PC-3 (cell line): ENCODE results near the gene WDR83. TPM values are rescaled to one million over a fixed set of nuclear protein-coding genes. Genes with fewer than 3 reads are reported as not detected.

Experiments used
- ATAC-seq: fragments of 200-7000 bp; cut with Tn5 transposase; 2 replicates; pipeline ENCODE4 v1.9.1; 2020; ENCODE audit warnings: mild to moderate bottlenecking, moderate library complexity
- BruUV-seq: library from RNA; stranded (reverse); fragments of 400-500 nt; replicated peaks from 2 replicates; lab custom pipeline; 2021; lab: Mats Ljungman, UMichigan
- CTCF ChIA-PET: fragments of 300-600 bp; sonication (Branson Sonifier 250); formaldehyde crosslinking; loops from one replicate; lab custom pipeline; 2022; ENCODE audit warnings: antibody characterized with exemption; lab: Charles Lee
- POLR2A ChIA-PET: fragments of 300-600 bp; sonication (Branson Sonifier 250); formaldehyde crosslinking; loops from one replicate; lab custom pipeline; 2022; ENCODE audit warnings: antibody characterized with exemption; ENCODE audit not compliant: unreplicated experiment; lab: Charles Lee
- DNase-seq: peaks from one replicate; pipeline ENCODE4 v3.0.0-alpha.2; 2015
- H2AFZ ChIP-seq: fragments of 300-600 bp; sonication (generic); 2 replicates; pipeline ENCODE4 v1.6.0; 2016; ENCODE audit warnings: antibody characterized with exemption, low read length
- H3F3A ChIP-seq: fragments of 300-600 bp; sonication (generic); one replicate; pipeline ENCODE4 v1.6.0; 2017; ENCODE audit warnings: antibody characterized with exemption, low read length, control low read depth, mild to moderate bottlenecking; ENCODE audit not compliant: unreplicated experiment
- H3K27ac ChIP-seq: fragments of 300-600 bp; sonication (generic); 2 replicates; pipeline ENCODE4 v1.5.1; 2016; ENCODE audit warnings: mild to moderate bottlenecking, low read length
- H3K27me3 ChIP-seq: fragments of 300-600 bp; sonication (generic); 2 replicates; pipeline ENCODE4 v1.6.1; 2016; ENCODE audit warnings: low read length, mixed read lengths
- H3K36me3 ChIP-seq: fragments of 300-600 bp; sonication (generic); 2 replicates; pipeline ENCODE4 v1.6.1; 2016; ENCODE audit warnings: low read depth, mixed run types, low read length, mixed read lengths
- H3K4me1 ChIP-seq: fragments of 300-600 bp; sonication (generic); 2 replicates; pipeline ENCODE4 v1.5.1; 2016; ENCODE audit warnings: low read length; ENCODE audit not compliant: insufficient read depth
- H3K4me2 ChIP-seq: fragments of 300-600 bp; sonication (generic); 2 replicates; pipeline ENCODE4 v1.6.0; 2016; ENCODE audit warnings: low read length
- H3K4me3 ChIP-seq: fragments of 300-600 bp; sonication (generic); 2 replicates; pipeline ENCODE4 v1.5.1; 2016; ENCODE audit warnings: mild to moderate bottlenecking, low read length, mixed read lengths
- H3K79me2 ChIP-seq: fragments of 300-600 bp; sonication (generic); 2 replicates; pipeline ENCODE4 v1.6.1; 2017; ENCODE audit warnings: low read length, mixed read lengths
- H3K9ac ChIP-seq: fragments of 300-600 bp; sonication (generic); 2 replicates; pipeline ENCODE4 v1.6.0; 2016; ENCODE audit warnings: mild to moderate bottlenecking, low read length
- H3K9me2 ChIP-seq: fragments of 300-600 bp; sonication (generic); replicated peaks from 2 replicates; pipeline ENCODE4 v1.6.1; 2016; ENCODE audit warnings: mixed run types, low read length, mixed read lengths
- H3K9me3 ChIP-seq: fragments of 300-600 bp; sonication (generic); 2 replicates; pipeline ENCODE4 v1.6.1; 2016; ENCODE audit warnings: low read length, mixed read lengths
- H4K20me1 ChIP-seq: fragments of 300-600 bp; sonication (generic); 2 replicates; pipeline ENCODE4 v1.6.1; 2016; ENCODE audit warnings: low read length, mixed read lengths
- EZH2 ChIP-seq: fragments of 300-600 bp; sonication (generic); IDR thresholded peaks from one replicate; pipeline ENCODE4 v1.6.1; 2017; ENCODE audit warnings: antibody characterized with exemption, mild to moderate bottlenecking, low read length; ENCODE audit not compliant: unreplicated experiment
- EZH2phosphoT487 ChIP-seq: fragments of 300-600 bp; sonication (generic); IDR thresholded peaks from 2 replicates; pipeline ENCODE4 v1.6.1; 2018; ENCODE audit warnings: mild to moderate bottlenecking, antibody characterized with exemption, low read length, borderline replicate concordance
- intact Hi-C: fragments of 100-400 bp; cut with micrococcal nuclease; formaldehyde crosslinking; loops from 2 replicates; pipeline ENCODE4 v1.9.0; 2023
- total RNA-seq: library from RNA; depleted of rRNA; stranded (reverse); fragments of >200 nt; gene quantifications from 2 replicates; pipeline ENCODE4 v1.2.3, GENCODE V29; 2014
- TF ChIP-seq, protein P1 (sequence below): fragments of 300-600 bp; sonication (generic); conservative IDR thresholded peaks from 2 replicates; pipeline ENCODE4 v1.5.1; 2017; ENCODE audit warnings: antibody characterized with exemption, low read depth, mild to moderate bottlenecking, low read length

WDR83 gene
- total RNA-seq, 1 experiment from 2014 or later: 39.5 TPM

DNA sequence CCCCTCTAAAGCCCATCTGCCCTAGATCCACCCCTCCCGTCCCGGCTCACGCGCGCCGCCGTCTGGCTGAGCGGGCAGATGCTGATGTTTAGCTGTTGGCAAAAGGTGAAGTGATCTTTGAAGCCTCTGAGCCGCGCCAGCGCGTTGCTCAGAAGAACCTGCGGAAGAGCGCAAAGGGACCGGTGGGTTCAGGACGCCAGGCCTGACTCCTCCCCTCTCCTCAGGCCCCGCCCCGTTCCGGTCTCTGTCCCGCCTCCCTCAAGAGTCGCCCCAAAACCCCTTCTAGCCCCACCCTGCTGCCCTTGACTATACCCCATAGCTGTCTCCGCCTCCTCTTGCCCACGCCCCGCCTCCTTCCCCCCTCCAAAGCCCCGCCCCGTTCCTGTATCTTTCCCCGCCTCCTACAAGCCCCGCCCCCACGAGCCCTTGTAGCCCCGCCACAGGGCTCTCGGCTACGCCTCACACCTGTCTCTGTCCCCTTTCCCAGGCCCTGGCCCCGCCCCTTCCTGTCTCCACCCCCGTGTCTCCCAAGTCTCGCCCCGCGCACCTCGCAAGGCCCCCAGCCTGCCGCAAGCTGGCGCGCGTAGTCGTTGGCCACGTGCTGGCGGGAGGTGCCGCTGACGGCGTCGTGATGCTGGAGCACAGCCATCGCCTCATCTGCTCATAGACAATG, 9.6 kb upstream of the WDR83 start:
- ChIA-PET CTCF (interaction anchor here (0.6 kb wide), 1 partner anchor 47 kb away, joined by 7 read pairs; the partner anchor contains the start of gene ZNF490), POLR2A (no interaction called here)
- Histone ChIP-seq H3K9me2 (no peaks in the 10 kb centered on the region), H3K4me3 (no peak overlapping the region), H3K36me3 (peaks cover 27% of the 10 kb centered on the region), H3K4me2 (no peak overlapping the region), H3F3A (no peaks in the 10 kb centered on the region), H3K27me3 (no peaks in the 10 kb centered on the region), H3K4me1 (no peaks in the 10 kb centered on the region), H3K9ac (no peak overlapping the region), H2AFZ (no peak overlapping the region), H3K27ac (no peak overlapping the region), H3K9me3 (no peaks in the 10 kb centered on the region), H4K20me1 (no peaks in the 10 kb centered on the region), H3K79me2 (no peaks in the 10 kb centered on the region)
- DNase-seq (no peak), ATAC-seq (no peak)
- TF ChIP-seq EZH2phosphoT487 (no peak), EZH2 (no peak)
- TF ChIP-seq, protein P1, sequence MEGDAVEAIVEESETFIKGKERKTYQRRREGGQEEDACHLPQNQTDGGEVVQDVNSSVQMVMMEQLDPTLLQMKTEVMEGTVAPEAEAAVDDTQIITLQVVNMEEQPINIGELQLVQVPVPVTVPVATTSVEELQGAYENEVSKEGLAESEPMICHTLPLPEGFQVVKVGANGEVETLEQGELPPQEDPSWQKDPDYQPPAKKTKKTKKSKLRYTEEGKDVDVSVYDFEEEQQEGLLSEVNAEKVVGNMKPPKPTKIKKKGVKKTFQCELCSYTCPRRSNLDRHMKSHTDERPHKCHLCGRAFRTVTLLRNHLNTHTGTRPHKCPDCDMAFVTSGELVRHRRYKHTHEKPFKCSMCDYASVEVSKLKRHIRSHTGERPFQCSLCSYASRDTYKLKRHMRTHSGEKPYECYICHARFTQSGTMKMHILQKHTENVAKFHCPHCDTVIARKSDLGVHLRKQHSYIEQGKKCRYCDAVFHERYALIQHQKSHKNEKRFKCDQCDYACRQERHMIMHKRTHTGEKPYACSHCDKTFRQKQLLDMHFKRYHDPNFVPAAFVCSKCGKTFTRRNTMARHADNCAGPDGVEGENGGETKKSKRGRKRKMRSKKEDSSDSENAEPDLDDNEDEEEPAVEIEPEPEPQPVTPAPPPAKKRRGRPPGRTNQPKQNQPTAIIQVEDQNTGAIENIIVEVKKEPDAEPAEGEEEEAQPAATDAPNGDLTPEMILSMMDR: no peak
- intact Hi-C loops: no loop called here
- BruUV-seq: no TSS peak

DNA sequence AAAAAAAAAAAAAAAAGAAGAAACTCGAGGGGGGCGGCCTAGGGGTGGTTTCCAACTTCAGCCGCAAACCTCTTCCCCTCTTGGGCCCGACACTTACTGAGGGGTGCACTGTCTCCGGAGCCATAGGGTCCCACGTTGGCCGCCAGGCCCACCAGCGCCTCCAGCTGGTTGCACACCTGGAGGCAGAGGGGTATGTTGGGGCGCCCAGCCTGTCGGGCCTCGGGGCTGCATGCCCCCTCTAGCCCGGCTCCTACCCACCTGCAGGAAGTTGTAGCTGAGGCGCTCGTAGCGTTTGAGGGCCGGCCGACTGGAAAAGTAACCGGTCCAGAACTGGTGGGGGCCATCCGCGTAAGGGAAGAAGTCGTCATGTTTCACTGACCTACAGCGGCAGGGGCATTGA, 8.6 kb upstream of the WDR83 start:
- no peak for DNase-seq
- intact Hi-C loops: no loop called here
- POLR2A ChIA-PET: no interaction called here
- no peaks in the 10 kb centered on the region for H4K20me1 ChIP-seq
- CTCF ChIA-PET: interaction anchor here (0.6 kb wide), 1 partner anchor 48 kb away, joined by 7 read pairs; the partner anchor contains the start of gene ZNF490
- no peaks in the 10 kb centered on the region for H3K9me3 ChIP-seq
- no peak overlapping the region for H3K4me3 ChIP-seq
- no peaks in the 10 kb centered on the region for H3K27me3 ChIP-seq
- no peak overlapping the region for H3K4me2 ChIP-seq
- no peak for ATAC-seq
- no peaks in the 10 kb centered on the region for H3F3A ChIP-seq
- no peak overlapping the region for H2AFZ ChIP-seq
- H3K27ac ChIP-seq: no peak overlapping the region
- peaks cover 28% of the 10 kb centered on the region for H3K36me3 ChIP-seq
- H3K79me2 ChIP-seq: no peaks in the 10 kb centered on the region
- H3K9me2 ChIP-seq: no peaks in the 10 kb centered on the region
- H3K4me1 ChIP-seq: no peaks in the 10 kb centered on the region
- TF ChIP-seq EZH2phosphoT487 (no peak), EZH2 (no peak)
- TF ChIP-seq, protein P1: 0 out of 2 replicates have a peak, but pooled peaks have one; percentile 17
- H3K9ac ChIP-seq: no peak overlapping the region
- no TSS peak for BruUV-seq

DNA sequence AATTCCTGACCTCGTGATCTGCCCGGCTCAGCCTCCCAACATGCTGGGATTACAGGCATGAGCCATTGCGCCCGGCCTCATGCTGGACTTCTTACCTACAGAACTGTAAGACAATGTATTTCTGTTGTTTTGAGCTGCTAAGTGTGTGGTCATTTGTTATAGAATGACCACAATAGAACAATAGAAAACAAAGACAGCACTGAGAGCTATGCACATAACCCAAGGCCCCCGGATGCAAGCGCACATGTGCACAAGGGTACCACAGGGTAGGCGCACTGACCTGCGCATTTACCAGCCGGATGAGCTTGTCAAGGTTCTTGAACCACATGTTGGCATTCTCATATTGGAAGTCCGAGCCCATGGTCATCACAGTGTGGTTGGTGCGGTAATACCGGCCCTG, 5.6 kb upstream of the WDR83 start:
- no TSS peak for BruUV-seq
- TF ChIP-seq EZH2phosphoT487: no peak
- TF ChIP-seq, protein P1: no peak
- no peak for TF ChIP-seq EZH2
- CTCF ChIA-PET: no interaction called here

More for the DNA sequence above, 5.6 kb upstream of the WDR83 start:
- H2AFZ ChIP-seq: no peak overlapping the region
- H3K4me1 ChIP-seq: peaks cover 5% of the 10 kb centered on the region; the same call in 1 of the 2 replicates
- H4K20me1 ChIP-seq: no peaks in the 10 kb centered on the region
- H3K27ac ChIP-seq: no peak overlapping the region
- no peaks in the 10 kb centered on the region for H3K27me3 ChIP-seq
- DNase-seq: no peak
- POLR2A ChIA-PET: no interaction called here
- no peaks in the 10 kb centered on the region for H3K9me2 ChIP-seq
- H3F3A ChIP-seq: no peaks in the 10 kb centered on the region
- no peaks in the 10 kb centered on the region for H3K9me3 ChIP-seq
- no peak overlapping the region for H3K9ac ChIP-seq
- no peak overlapping the region for H3K4me2 ChIP-seq
- no peak overlapping the region for H3K4me3 ChIP-seq
- ATAC-seq: no peak
- peaks cover 30% of the 10 kb centered on the region for H3K36me3 ChIP-seq
- intact Hi-C loops: no loop called here
- peaks cover 8% of the 10 kb centered on the region; the same call in 1 of the 2 replicates for H3K79me2 ChIP-seq
